Measurements from ENCODE around the gene IPO4. TPM values are rescaled to one million over a fixed set of nuclear protein-coding genes. Genes with fewer than 3 reads are reported as not detected.

The IPO4 gene
- total RNA-seq, 4 donors from 2014 or later = 35.7 to 73.2 (median 55.4) TPM

GRCh38 chr14:24183014-24183481 lies 5.6 kb downstream of the IPO4 start:
- no peak for DNase-seq
- in situ Hi-C loops (cut with MboI; ENCODE audit: low sequenced_read_pairs in 4 of 4) = no loop called here
- Histone ChIP-seq H3K4me1 (peaks cover 20 to 24% of the 10 kb centered on the region in 2 donors), H3K27ac (no peak overlapping the region), H3K4me3 (no peak overlapping the region), H3K27me3 (no peaks in the 10 kb centered on the region), H3K9me3 (no peaks in the 10 kb centered on the region), H3K36me3 (peaks cover 0 to 83% of the 10 kb centered on the region in 2 donors)
- TF ChIP-seq POLR2A (IDR thresholded peaks at IDR 0.05) = no peak
- TF ChIP-seq CTCF (IDR thresholded peaks at IDR 0.05 in 4 of 5, conservative IDR thresholded peaks at IDR 0.05 in 1 of 5) = no peak
- no peak for ATAC-seq
- intact Hi-C loops (cut with DNase I; ENCODE audit: low total_unique reads) = no loop called here

- Histone ChIP-seq H3K4me3 (no peak overlapping the region), H3K27me3 (no peaks in the 10 kb centered on the region), H3K27ac (no peak overlapping the region), H3K4me1 (peaks cover 13 to 17% of the 10 kb centered on the region in 2 donors), H3K9me3 (no peaks in the 10 kb centered on the region), H3K36me3 (peaks cover 0 to 86% of the 10 kb centered on the region in 2 donors)
- DNase-seq = no peak
- intact Hi-C loops (cut with DNase I; ENCODE audit: low total_unique reads) (no loop called here), in situ Hi-C loops (cut with MboI; ENCODE audit: low sequenced_read_pairs in 4 of 4) (no loop called here)
- no peak for TF ChIP-seq POLR2A (IDR thresholded peaks at IDR 0.05)
- TF ChIP-seq CTCF (IDR thresholded peaks at IDR 0.05 in 4 of 5, conservative IDR thresholded peaks at IDR 0.05 in 1 of 5) = no peak
- ATAC-seq = no peak
Measured at GRCh38 chr14:24182110-24182882, 6.3 kb downstream of the IPO4 start.

- in situ Hi-C loops (cut with MboI; ENCODE audit: low sequenced_read_pairs in 4 of 4) = no loop called here
- no peak for DNase-seq
Measured at GRCh38 chr14:24181371-24182077, 7.1 kb downstream of the IPO4 start.

More at GRCh38 chr14:24181371-24182077, 7.1 kb downstream of the IPO4 start:
- H3K27ac ChIP-seq = no peak overlapping the region
- H3K27me3 ChIP-seq = no peaks in the 10 kb centered on the region
- H3K36me3 ChIP-seq = peaks cover 0 to 80% of the 10 kb centered on the region in 2 donors
- intact Hi-C loops (cut with DNase I; ENCODE audit: low total_unique reads) = no loop called here
- H3K4me1 ChIP-seq = peaks cover 9 to 13% of the 10 kb centered on the region in 2 donors
- no peaks in the 10 kb centered on the region for H3K9me3 ChIP-seq
- ATAC-seq = no peak
- no peak overlapping the region for H3K4me3 ChIP-seq
- no peak for TF ChIP-seq CTCF (IDR thresholded peaks at IDR 0.05 in 4 of 5, conservative IDR thresholded peaks at IDR 0.05 in 1 of 5)
- no peak for TF ChIP-seq POLR2A (IDR thresholded peaks at IDR 0.05)
